ENCODE results near the gene XAGE3. TPM values are rescaled to one million over a fixed set of nuclear protein-coding genes. Genes with fewer than 3 reads are reported as not detected.
A peak's percentile ranks its signal among the peaks of the same experiment; 100 is the strongest.
"Not testable (repeated sequence)": the region's sequence is repeated elsewhere in the genome, so short reads cannot be mapped to it uniquely, and the experiment has no call there.

XAGE3 gene
- not detected for total RNA-seq
- long read RNA-seq, donor 1, result 0 reads
- long read RNA-seq, donor 2, result 0 reads

DNA sequence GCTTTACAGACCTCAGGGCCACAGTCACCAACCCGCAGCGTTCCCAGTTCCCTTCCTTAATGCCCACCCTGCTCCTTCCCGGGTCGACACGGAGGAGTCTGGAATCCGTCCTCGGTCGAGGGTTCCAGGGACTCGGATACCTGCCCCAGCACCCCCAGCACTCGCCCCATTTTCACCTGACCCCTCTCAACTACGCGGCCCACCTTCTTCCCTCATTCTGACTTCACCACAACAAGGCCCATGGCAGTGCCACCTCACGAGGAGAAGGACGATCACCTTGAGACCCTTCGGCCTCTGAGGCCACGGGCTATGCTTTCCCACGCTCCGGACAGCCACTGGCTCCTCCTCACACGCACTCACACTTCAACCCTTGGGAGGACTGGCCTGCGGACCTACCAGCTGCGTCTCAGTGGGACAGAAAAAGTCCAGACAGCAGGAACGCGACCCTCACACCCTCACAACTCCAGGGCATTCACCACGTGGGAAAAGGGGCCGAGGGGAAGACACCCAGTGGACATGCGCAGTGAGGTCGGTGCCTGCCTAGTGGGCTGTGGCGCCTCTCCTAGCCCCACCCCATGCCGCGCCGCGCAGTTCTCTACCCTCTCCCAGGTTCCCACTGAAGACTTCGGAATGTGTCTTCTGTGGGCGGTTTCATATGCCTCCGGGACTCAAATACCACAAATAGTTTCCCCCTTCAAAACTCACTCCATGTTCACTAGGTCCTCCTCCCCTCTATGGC is at the start of gene XAGE3:
Gene XAGE3, minus strand, starts transcription at position 474 of the 739 bp plus-strand sequence. CDS start 950 bp downstream, outside the sequence.
- no peak for ATAC-seq
- intact Hi-C loops (cut with DNase I, micrococcal nuclease), result no loop called here
- no peak for DNase-seq
- Histone ChIP-seq H3K9me3 (no peaks in the 10 kb centered on the region), H3K4me3 (no peak within 1 kb of the TSS), H3K4me1 (ENCODE audit: low read depth) (no peaks in the 10 kb centered on the region), H3K36me3 (ENCODE audit: low read depth) (no peaks in the 10 kb centered on the region)
- TF ChIP-seq, protein P1, sequence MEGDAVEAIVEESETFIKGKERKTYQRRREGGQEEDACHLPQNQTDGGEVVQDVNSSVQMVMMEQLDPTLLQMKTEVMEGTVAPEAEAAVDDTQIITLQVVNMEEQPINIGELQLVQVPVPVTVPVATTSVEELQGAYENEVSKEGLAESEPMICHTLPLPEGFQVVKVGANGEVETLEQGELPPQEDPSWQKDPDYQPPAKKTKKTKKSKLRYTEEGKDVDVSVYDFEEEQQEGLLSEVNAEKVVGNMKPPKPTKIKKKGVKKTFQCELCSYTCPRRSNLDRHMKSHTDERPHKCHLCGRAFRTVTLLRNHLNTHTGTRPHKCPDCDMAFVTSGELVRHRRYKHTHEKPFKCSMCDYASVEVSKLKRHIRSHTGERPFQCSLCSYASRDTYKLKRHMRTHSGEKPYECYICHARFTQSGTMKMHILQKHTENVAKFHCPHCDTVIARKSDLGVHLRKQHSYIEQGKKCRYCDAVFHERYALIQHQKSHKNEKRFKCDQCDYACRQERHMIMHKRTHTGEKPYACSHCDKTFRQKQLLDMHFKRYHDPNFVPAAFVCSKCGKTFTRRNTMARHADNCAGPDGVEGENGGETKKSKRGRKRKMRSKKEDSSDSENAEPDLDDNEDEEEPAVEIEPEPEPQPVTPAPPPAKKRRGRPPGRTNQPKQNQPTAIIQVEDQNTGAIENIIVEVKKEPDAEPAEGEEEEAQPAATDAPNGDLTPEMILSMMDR (IDR thresholded peaks at IDR 0.05), result no peak

DNA sequence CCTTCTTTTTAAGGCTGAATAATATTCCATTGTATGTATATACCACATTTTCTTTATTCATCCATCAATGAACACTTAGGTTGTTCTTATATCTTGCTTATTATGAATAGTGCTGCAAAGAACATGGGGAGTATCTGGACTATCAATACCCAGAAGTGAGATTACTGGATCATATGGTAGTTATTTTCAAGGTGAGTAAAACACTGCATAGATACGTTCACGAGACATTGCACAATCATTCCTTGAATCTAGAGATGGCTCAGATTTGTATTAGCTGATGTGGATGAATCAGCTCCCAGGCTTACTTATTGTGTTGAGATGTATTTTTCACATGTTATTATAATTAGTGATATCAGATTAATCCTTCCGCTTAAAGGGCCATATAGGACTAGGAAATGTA is 46.8 kb upstream of the XAGE3 start:
- not testable (repeated sequence) for ATAC-seq, DNase-seq

DNA sequence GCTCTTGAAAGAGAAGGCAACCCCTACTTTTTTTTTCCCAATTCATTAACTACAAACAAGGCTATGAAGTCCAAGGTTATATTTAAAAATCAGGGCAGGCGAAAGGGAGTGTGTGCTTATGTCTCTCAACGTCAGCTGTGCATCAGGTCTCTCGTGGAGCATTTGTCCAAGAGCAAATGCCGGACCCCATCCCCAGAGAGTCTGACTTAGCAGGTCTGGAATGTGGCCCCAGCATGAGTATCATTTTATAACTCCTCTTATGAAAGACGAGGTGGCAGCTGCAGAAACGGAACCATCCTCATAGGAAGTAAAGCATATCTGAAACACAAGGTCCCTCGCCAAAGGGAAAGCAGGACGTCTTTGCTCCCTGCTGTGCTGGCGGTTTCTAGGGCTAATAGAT is 45.8 kb upstream of the XAGE3 start:
- H3K36me3 ChIP-seq (ENCODE audit: low read depth); H3K4me3 ChIP-seq; H3K9me3 ChIP-seq; DNase-seq; intact Hi-C loops (cut with DNase I, micrococcal nuclease); ATAC-seq; H3K4me1 ChIP-seq (ENCODE audit: low read depth): not testable (repeated sequence)

More for the DNA sequence above, 46.8 kb upstream of the XAGE3 start:
- H3K4me3 ChIP-seq; H3K4me1 ChIP-seq (ENCODE audit: low read depth); intact Hi-C loops (cut with DNase I, micrococcal nuclease); H3K36me3 ChIP-seq (ENCODE audit: low read depth); H3K9me3 ChIP-seq: not testable (repeated sequence)

- H3K4me3 ChIP-seq; H3K9me3 ChIP-seq; intact Hi-C loops (cut with DNase I, micrococcal nuclease); ATAC-seq; H3K36me3 ChIP-seq (ENCODE audit: low read depth); H3K4me1 ChIP-seq (ENCODE audit: low read depth); DNase-seq: not testable (repeated sequence)
Measured at GRCh38 chrX:52909313-52909969, 41.6 kb upstream of the XAGE3 start.

- H3K4me3 ChIP-seq; DNase-seq; H3K36me3 ChIP-seq (ENCODE audit: low read depth); H3K4me1 ChIP-seq (ENCODE audit: low read depth); H3K9me3 ChIP-seq; ATAC-seq; intact Hi-C loops (cut with DNase I, micrococcal nuclease): not testable (repeated sequence)
Measured at GRCh38 chrX:52907900-52908299, 40.0 kb upstream of the XAGE3 start.

- intact Hi-C loops (cut with DNase I, micrococcal nuclease); H3K9me3 ChIP-seq; H3K4me1 ChIP-seq (ENCODE audit: low read depth); H3K4me3 ChIP-seq; DNase-seq; H3K36me3 ChIP-seq (ENCODE audit: low read depth); ATAC-seq: not testable (repeated sequence)
Measured at GRCh38 chrX:52907137-52907536, 39.3 kb upstream of the XAGE3 start.

- H3K9me3 ChIP-seq, DNase-seq: not testable (repeated sequence)
Measured at GRCh38 chrX:52906072-52906471, 38.2 kb upstream of the XAGE3 start.

DNA sequence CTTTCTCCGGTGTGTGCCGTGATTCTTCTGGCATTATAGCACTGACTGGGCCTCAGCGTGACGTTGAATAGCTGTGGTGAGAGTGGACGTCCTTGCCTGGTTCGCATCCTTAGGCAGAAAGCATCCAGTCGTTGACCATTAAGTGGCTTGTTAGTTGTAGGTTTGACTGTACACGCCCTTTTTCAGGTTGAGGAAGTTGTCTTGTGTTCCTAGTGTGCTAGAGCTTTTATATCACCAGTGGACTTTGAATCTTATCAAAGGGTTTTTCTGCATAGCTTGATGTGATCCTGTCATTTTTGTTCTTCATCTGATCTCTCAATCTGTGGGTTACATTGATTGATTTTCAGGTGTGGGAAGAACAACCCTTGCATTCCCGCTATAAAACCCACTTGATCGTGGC is 37.6 kb upstream of the XAGE3 start:
- H3K36me3 ChIP-seq (ENCODE audit: low read depth); H3K9me3 ChIP-seq; intact Hi-C loops (cut with DNase I, micrococcal nuclease); DNase-seq; H3K4me3 ChIP-seq; H3K4me1 ChIP-seq (ENCODE audit: low read depth): not testable (repeated sequence)
- peak; percentile 88 for ATAC-seq

More at GRCh38 chrX:52906072-52906471, 38.2 kb upstream of the XAGE3 start:
- intact Hi-C loops (cut with DNase I, micrococcal nuclease); H3K4me3 ChIP-seq; H3K36me3 ChIP-seq (ENCODE audit: low read depth); H3K4me1 ChIP-seq (ENCODE audit: low read depth); ATAC-seq: not testable (repeated sequence)

- H3K36me3 ChIP-seq (ENCODE audit: low read depth); intact Hi-C loops (cut with DNase I, micrococcal nuclease); H3K4me3 ChIP-seq; H3K9me3 ChIP-seq; H3K4me1 ChIP-seq (ENCODE audit: low read depth); DNase-seq: not testable (repeated sequence)
- peak; percentile 95 for ATAC-seq
Measured at GRCh38 chrX:52896855-52897709, 29.2 kb upstream of the XAGE3 start, which contains the start of gene FAM156B. FAM156B (plus strand) TSS chrX:52897330; CDS start chrX:52907226, 9,896 bp downstream.

- DNase-seq; H3K9me3 ChIP-seq; intact Hi-C loops (cut with DNase I, micrococcal nuclease); ATAC-seq; H3K4me1 ChIP-seq (ENCODE audit: low read depth); H3K36me3 ChIP-seq (ENCODE audit: low read depth); H3K4me3 ChIP-seq: not testable (repeated sequence)
Measured at GRCh38 chrX:52896438-52896837, 28.6 kb upstream of the XAGE3 start.

GRCh38 chrX:52888090-52888489 is 20.2 kb upstream of the XAGE3 start:
- H3K9me3 ChIP-seq; intact Hi-C loops (cut with DNase I, micrococcal nuclease); H3K4me3 ChIP-seq; H3K4me1 ChIP-seq (ENCODE audit: low read depth); H3K36me3 ChIP-seq (ENCODE audit: low read depth); DNase-seq; ATAC-seq: not testable (repeated sequence)

GRCh38 chrX:52887459-52887858 is 19.6 kb upstream of the XAGE3 start:
- ATAC-seq; H3K9me3 ChIP-seq; H3K4me1 ChIP-seq (ENCODE audit: low read depth); DNase-seq; intact Hi-C loops (cut with DNase I, micrococcal nuclease); H3K4me3 ChIP-seq; H3K36me3 ChIP-seq (ENCODE audit: low read depth): not testable (repeated sequence)
